Epithelial cell of proximal tubule (primary cell): Measurements from ENCODE around the gene TJP2. TPM values are rescaled to one million over a fixed set of nuclear protein-coding genes. Genes with fewer than 3 reads are reported as not detected.

Source experiments
- DNase-seq: peaks from one replicate; pipeline ENCODE4 v3.0.0-alpha.2; 2011; ENCODE audit warnings: low read depth
- H3K4me3 ChIP-seq: 2 replicates; pipeline ENCODE4 v1.5.1; 2011; ENCODE audit warnings: low read depth, mild to moderate bottlenecking, low read length
- CTCF ChIP-seq: conservative IDR thresholded peaks from 2 replicates; pipeline ENCODE4 v1.5.1; 2012; ENCODE audit warnings: low read depth, mild to moderate bottlenecking, low read length
- total RNA-seq: library from RNA; depleted of rRNA; stranded (reverse); fragments of >200 nt; gene quantifications from 2 replicates; pipeline ENCODE4 v1.2.3, GENCODE V29; 2015

TJP2 gene
- total RNA-seq, 1 donor from 2014 or later: 335 TPM

GRCh38 chr9:69237702-69238295, 63.7 kb downstream of the TJP2 start:
- TF ChIP-seq CTCF: no peak
- no peak overlapping the region for H3K4me3 ChIP-seq
- no peak for DNase-seq

GRCh38 chr9:69243116-69243515, 69.0 kb downstream of the TJP2 start:
- no peak for TF ChIP-seq CTCF
- no peak for DNase-seq
- no peak overlapping the region for H3K4me3 ChIP-seq

- DNase-seq: no peak
- H3K4me3 ChIP-seq: no peak overlapping the region
- TF ChIP-seq CTCF: no peak
These were observed 72.6 kb downstream of the TJP2 start for GRCh38 chr9:69246629-69247028.

GRCh38 chr9:69248005-69248404, 73.9 kb downstream of the TJP2 start:
- no peak for TF ChIP-seq CTCF
- H3K4me3 ChIP-seq: no peak overlapping the region
- no peak for DNase-seq

GRCh38 chr9:69249337-69249736, 75.3 kb downstream of the TJP2 start:
- no peak for DNase-seq
- H3K4me3 ChIP-seq: no peak overlapping the region
- TF ChIP-seq CTCF: no peak

GRCh38 chr9:69250681-69251080, 76.6 kb downstream of the TJP2 start:
- TF ChIP-seq CTCF: no peak
- H3K4me3 ChIP-seq: no peak overlapping the region
- DNase-seq: no peak

GRCh38 chr9:69252436-69252835, 78.4 kb downstream of the TJP2 start:
- TF ChIP-seq CTCF: no peak
- no peak overlapping the region for H3K4me3 ChIP-seq
- DNase-seq: no peak
